ENCODE measurements around the gene AKAP6.
"Not testable (repeated sequence)": the region's sequence is repeated elsewhere in the genome, so short reads cannot be mapped to it uniquely, and the experiment has no call there.

The AKAP6 gene

DNA sequence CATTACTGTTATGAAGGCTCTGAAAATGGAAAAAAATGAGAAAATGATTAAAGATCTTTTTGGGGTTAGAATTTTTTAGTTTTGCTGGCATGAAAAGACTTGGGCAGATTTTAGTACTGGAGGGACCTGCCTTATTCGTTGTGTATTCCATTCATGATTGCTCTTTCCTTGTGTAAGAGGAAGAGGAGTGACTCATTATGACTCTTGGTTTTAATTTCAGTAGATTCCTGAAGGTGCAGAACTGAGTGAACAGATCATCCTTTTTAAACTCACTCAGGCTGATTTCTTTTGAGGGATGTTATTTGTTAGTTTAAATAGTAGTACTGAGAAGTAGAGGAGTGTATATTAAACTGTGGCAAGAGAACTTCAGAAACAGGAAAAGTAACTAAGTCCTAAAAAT lies 41.6 kb downstream of the AKAP6 start:
- no peak for DNase-seq (ENCODE audit: low read depth)

DNA sequence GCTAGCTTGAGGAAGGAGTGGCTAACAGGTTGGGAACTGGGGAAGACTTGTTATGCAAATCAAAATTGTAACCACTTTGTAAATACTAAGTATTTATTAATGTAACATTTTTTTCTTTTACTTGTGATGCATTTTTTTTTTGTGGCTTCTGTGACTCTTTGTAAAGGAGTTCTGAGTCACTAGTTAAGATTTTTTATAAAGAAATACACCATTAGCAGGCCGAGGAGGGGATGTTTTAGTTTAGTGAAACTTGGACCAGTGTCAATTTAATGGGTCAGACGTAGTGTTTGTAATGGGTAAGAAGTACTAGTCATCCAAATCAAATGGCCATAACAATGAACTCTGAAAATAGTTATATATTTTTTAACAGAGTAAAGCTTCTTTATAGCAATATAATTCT lies 43.1 kb downstream of the AKAP6 start:
- DNase-seq (ENCODE audit: low read depth) = no peak

DNA sequence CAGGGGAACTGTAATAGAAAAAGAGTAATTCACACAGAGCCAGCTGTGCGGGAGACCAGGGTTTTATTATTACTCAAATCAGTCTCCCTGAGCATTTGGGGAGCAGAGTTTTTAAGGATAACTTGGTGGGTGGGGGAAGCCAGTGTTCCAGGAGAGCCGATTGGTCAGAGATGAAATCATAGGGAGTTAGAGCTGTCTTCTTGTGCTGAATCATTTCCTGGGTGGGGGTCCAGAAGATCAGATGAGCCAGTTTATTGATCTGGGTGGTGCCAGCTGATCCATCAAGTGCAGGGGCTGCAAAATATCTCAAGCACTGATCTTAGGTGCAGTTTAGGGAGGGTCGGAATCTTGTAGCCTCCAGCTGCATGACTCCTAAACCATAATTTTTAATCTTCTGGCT lies 44.1 kb downstream of the AKAP6 start:
- DNase-seq (ENCODE audit: low read depth) = not testable (repeated sequence)

- DNase-seq (ENCODE audit: low read depth) = no peak
These were observed 45.1 kb downstream of the AKAP6 start for GRCh38 chr14:32374155-32374554.

DNA sequence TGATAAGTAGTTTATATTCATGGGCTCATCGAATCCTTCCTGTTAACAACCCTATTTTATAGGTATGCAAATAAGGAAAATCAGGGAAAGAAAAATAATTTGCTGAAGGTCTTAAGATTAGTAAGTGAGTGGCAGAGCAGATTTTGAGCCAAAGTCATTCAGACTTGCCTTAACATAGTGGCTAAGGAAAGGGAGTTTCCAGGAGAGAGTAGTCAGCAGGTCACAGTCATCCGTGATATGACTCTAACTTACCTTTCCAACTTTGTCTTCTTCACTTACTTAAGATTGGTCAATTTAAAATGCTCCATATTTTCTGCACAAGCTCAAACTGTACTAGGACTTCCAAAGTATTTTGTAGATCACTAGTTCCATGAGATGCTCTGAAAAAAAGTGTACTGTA lies 46.6 kb downstream of the AKAP6 start:
- no peak for DNase-seq (ENCODE audit: low read depth)

DNA sequence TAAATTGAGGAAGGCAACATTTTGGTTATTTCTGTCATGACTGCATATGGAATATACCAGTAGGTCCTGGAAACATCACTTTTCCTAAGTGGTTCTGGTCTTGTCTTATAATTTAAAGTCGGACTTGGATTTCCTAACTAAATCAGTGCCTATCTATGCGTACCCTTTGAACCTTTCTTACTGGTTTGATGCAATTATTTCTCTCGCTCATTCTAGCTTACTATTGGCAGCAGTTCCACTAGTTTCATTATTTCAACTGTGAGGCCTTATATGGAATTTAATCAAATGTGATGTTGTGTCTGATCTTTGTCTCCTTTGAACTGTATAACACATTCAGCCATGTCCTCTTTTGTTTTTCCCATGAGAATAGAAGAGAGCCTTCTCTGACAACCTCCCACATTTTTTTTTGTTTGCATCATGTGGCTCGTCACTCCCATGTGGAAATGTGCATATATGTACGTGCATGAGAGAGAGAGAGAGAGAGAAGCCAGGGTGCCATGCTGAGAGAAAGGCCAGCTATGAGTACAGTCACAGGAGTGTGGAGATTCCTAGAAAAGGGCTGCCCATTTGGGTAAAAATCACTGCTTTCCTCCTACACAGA lies 48.0 kb downstream of the AKAP6 start:
- DNase-seq (ENCODE audit: low read depth) = no peak

- no peak for DNase-seq (ENCODE audit: low read depth)
These were observed 49.2 kb downstream of the AKAP6 start for GRCh38 chr14:32378284-32378683.

GRCh38 chr14:32379447-32379846 lies 50.3 kb downstream of the AKAP6 start:
- no peak for DNase-seq (ENCODE audit: low read depth)

- DNase-seq (ENCODE audit: low read depth) = no peak
These were observed 52.8 kb downstream of the AKAP6 start for GRCh38 chr14:32381869-32382268.

DNA sequence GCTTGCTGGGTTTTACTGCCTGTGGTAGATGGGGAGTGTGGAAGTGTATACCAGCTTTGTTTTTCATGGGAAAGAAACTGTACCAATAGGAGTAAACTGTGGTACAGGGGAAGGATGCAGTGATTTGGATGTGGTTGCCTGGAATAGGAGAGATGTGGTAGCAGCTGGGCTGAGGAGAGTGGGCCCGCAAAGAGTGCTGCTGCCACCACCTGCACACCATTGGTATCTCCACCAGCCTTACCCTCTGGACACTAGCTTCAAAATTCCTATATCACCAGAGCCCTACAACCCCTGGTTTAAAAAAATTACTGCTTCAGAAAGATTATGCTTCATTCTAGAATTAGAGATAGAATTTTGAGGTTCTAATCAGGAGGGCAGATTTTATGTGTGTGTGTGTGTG lies 53.6 kb downstream of the AKAP6 start:
- no peak for DNase-seq (ENCODE audit: low read depth)

- DNase-seq (ENCODE audit: low read depth) = no peak
These were observed 54.4 kb downstream of the AKAP6 start for GRCh38 chr14:32383364-32384009.

DNA sequence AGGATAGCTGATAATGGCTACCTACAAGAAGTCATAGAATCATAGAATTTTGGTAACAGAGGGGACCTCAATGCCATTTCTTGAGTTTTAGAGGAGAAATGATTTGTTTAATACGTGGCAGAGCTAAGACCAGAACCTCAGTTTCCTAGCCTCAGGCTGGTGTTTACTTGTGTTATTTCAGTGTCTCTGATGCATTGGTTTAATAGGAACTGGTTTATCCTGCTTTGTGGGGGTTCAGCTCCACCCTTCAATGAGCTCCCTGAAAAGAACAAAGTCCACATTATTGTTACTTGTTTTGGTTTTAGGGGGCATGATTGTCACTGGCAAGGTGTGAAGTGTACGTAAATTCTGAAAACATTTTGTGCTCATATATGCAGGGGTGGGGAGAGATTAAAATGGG lies 55.4 kb downstream of the AKAP6 start:
- no peak for DNase-seq (ENCODE audit: low read depth)

DNA sequence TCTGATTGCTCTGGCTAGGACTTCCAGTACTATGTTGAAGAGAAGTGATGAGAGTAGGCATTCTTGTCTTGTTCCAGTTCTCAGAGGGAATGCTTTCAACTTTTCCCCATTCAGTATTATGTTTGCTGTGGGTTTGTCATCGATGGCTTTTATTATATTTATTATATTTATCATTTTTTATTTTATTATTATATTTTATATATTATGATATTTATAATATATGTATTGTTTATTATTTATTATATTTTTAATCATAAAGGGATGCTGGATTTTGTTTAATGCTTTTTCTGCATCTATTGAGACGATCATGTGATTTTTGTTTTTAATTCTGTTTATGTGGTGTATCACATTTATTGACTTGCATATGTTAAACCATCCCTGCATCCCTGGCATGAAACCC lies 58.2 kb downstream of the AKAP6 start:
- DNase-seq (ENCODE audit: low read depth) = not testable (repeated sequence)

GRCh38 chr14:32393119-32393518 lies 64.0 kb downstream of the AKAP6 start:
- DNase-seq (ENCODE audit: low read depth) = no peak

- no peak for DNase-seq (ENCODE audit: low read depth)
These were observed 64.9 kb downstream of the AKAP6 start for GRCh38 chr14:32394038-32394437.

- DNase-seq (ENCODE audit: low read depth) = no peak
These were observed 67.8 kb downstream of the AKAP6 start for GRCh38 chr14:32396885-32397284.

- no peak for DNase-seq (ENCODE audit: low read depth)
These were observed 69.0 kb downstream of the AKAP6 start for GRCh38 chr14:32397861-32398640.

- no peak for DNase-seq (ENCODE audit: low read depth)
These were observed 70.8 kb downstream of the AKAP6 start for GRCh38 chr14:32399920-32400319.

GRCh38 chr14:32400480-32400879 lies 71.4 kb downstream of the AKAP6 start:
- no peak for DNase-seq (ENCODE audit: low read depth)

- DNase-seq (ENCODE audit: low read depth) = no peak
These were observed 73.9 kb downstream of the AKAP6 start for GRCh38 chr14:32403021-32403420.

GRCh38 chr14:32403688-32404087 lies 74.6 kb downstream of the AKAP6 start:
- DNase-seq (ENCODE audit: low read depth) = no peak

DNA sequence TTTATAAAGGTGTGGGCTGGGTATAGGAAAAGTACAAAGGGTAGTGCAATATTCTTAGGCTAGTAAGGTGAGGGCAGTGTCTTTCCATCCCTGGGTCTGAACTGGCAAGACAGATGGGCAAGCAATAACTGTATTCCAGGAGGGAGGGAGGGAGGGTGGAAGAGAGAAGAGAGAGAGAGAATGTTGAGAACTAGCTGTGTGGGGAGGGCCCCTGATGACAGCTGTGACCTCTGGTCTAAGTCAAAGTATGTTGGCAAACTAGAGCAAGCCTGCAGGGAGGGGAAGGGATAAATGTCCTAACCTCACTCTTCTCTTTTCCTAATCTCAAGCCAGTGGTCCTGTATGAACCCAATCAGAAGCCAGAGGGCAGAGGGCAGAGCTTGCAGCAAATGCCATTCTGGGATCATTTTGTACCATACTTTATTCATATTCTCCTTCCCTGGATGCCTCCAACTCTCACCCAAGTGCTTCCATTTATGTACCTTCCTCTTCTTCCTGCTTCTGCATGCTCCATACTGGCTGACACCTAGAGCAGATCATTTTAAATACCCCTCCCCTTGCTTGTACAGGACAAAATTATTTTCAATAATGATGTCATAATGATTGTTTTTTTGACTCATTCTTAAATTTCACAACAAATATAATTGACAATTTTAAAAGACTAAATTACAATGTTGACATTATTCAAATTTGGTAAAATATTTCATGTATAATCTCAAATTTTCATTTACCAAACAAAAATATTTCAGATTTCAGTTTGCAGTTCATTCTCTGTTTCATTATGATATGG lies 75.9 kb downstream of the AKAP6 start:
- DNase-seq (ENCODE audit: low read depth) = no peak

- no peak for DNase-seq (ENCODE audit: low read depth)
These were observed 76.8 kb downstream of the AKAP6 start for GRCh38 chr14:32405856-32406255.
